Fibroblast of peridontal ligament (primary cell): Measurements from ENCODE around the gene CDH11.

ENCODE experiments used
- DNase-seq: peaks from one replicate; pipeline ENCODE4 v3.0.0-alpha.2; 2010; ENCODE audit errors: extremely low read depth

Gene CDH11

GRCh38 chr16:64907844-64908243 lies 214.0 kb downstream of the CDH11 start:
- DNase-seq = no peak

- DNase-seq = no peak
These were observed 218.1 kb downstream of the CDH11 start for GRCh38 chr16:64903770-64904169.

GRCh38 chr16:64900517-64900916 lies 221.3 kb downstream of the CDH11 start:
- DNase-seq = no peak

- peak; percentile 56 for DNase-seq
These were observed 221.8 kb downstream of the CDH11 start for GRCh38 chr16:64900019-64900418.

GRCh38 chr16:64898159-64898558 lies 223.7 kb downstream of the CDH11 start:
- DNase-seq = no peak
